PC-9 (cell line): Measurements from ENCODE around the gene TJP3. TPM values are rescaled to one million over a fixed set of nuclear protein-coding genes. Genes with fewer than 3 reads are reported as not detected.
A peak's percentile ranks its signal among the peaks of the same experiment; 100 is the strongest.

Source experiments
- BruUV-seq: library from RNA; stranded (reverse); fragments of 400-500 nt; replicated peaks from 2 replicates; lab custom pipeline; 2021; lab: Mats Ljungman, UMichigan
- CTCF ChIA-PET: fragments of 300-600 bp; sonication (Branson Sonifier 250); formaldehyde crosslinking; loops from one replicate; lab custom pipeline; 2022; ENCODE audit warnings: antibody characterized with exemption; lab: Charles Lee
- POLR2A ChIA-PET: fragments of 300-600 bp; sonication (Branson Sonifier 250); formaldehyde crosslinking; loops from one replicate; lab custom pipeline; 2022; ENCODE audit warnings: antibody characterized with exemption; ENCODE audit not compliant: unreplicated experiment; lab: Charles Lee
- DNase-seq, 2 experiments: peaks; one replicate each; pipeline versions ENCODE4 v3.0.0 to v3.0.0-alpha.2; 2015 to 2022; ENCODE audit warnings: mixed read lengths in 1 of 2
- H2AFZ ChIP-seq: fragments of 200-600 bp; sonication (generic); 2 replicates; pipeline ENCODE4 v1.8.1; 2017; ENCODE audit warnings: antibody characterized with exemption
- H3F3A ChIP-seq: fragments of 200-600 bp; sonication (generic); 2 replicates; pipeline ENCODE4 v1.8.1; 2017; ENCODE audit warnings: antibody characterized with exemption, mild to moderate bottlenecking, low read depth; ENCODE audit not compliant: insufficient read depth
- H3K27ac ChIP-seq: fragments of 200-600 bp; sonication (generic); 2 replicates; pipeline ENCODE4 v1.6.1; 2016; ENCODE audit warnings: mixed run types
- H3K27me3 ChIP-seq: fragments of 200-600 bp; sonication (generic); 2 replicates; pipeline ENCODE4 v1.6.1; 2016; ENCODE audit warnings: low read depth, mixed run types; ENCODE audit not compliant: insufficient read depth
- H3K36me3 ChIP-seq: fragments of 200-600 bp; sonication (generic); 2 replicates; pipeline ENCODE4 v1.6.1; 2016; ENCODE audit warnings: low read depth, mixed run types
- H3K4me1 ChIP-seq: fragments of 200-600 bp; sonication (generic); replicated peaks from 2 replicates; pipeline ENCODE4 v1.6.1; 2016; ENCODE audit warnings: mixed run types; ENCODE audit not compliant: insufficient read depth
- H3K4me2 ChIP-seq: fragments of 200-600 bp; sonication (generic); 2 replicates; pipeline ENCODE4 v1.6.1; 2017; ENCODE audit warnings: mixed run types
- H3K4me3 ChIP-seq: fragments of 200-600 bp; sonication (generic); 2 replicates; pipeline ENCODE4 v1.6.1; 2016; ENCODE audit warnings: mixed run types
- H3K79me2 ChIP-seq: fragments of 200-600 bp; sonication (generic); 2 replicates; pipeline ENCODE4 v1.6.1; 2017; ENCODE audit warnings: low read depth, mixed run types
- H3K9me2 ChIP-seq: fragments of 200-600 bp; sonication (generic); 2 replicates; pipeline ENCODE4 v1.8.1; 2017; ENCODE audit warnings: mild to moderate bottlenecking; ENCODE audit not compliant: insufficient read depth
- H3K9me3 ChIP-seq: fragments of 200-600 bp; sonication (generic); 2 replicates; pipeline ENCODE4 v1.8.1; 2016; ENCODE audit warnings: low read depth; ENCODE audit not compliant: insufficient read depth
- H4K20me1 ChIP-seq: fragments of 200-600 bp; sonication (generic); 2 replicates; pipeline ENCODE4 v1.8.1; 2017; ENCODE audit not compliant: insufficient read depth
- EZH2 ChIP-seq: fragments of 200-600 bp; sonication (generic); IDR thresholded peaks from 2 replicates; pipeline ENCODE4 v1.8.0; 2017; ENCODE audit warnings: antibody characterized with exemption, low read depth
- intact Hi-C: fragments of 100-400 bp; cut with micrococcal nuclease; formaldehyde crosslinking; loops from one replicate; pipeline ENCODE4 v1.10.0; 2022; ENCODE audit not compliant: unreplicated experiment
- total RNA-seq: library from RNA; stranded (reverse); gene quantifications from 2 replicates; pipeline ENCODE4 v1.2.3, GENCODE V29; 2021
- TF ChIP-seq, protein P1 (sequence below): fragments of 200-600 bp; sonication (generic); conservative IDR thresholded peaks from 2 replicates; pipeline ENCODE4 v1.6.1; 2017; ENCODE audit warnings: mixed run types, antibody characterized with exemption, mild to moderate bottlenecking, moderate library complexity

The TJP3 gene
- total RNA-seq, 1 experiment from 2014 or later = 56.8 TPM

DNA sequence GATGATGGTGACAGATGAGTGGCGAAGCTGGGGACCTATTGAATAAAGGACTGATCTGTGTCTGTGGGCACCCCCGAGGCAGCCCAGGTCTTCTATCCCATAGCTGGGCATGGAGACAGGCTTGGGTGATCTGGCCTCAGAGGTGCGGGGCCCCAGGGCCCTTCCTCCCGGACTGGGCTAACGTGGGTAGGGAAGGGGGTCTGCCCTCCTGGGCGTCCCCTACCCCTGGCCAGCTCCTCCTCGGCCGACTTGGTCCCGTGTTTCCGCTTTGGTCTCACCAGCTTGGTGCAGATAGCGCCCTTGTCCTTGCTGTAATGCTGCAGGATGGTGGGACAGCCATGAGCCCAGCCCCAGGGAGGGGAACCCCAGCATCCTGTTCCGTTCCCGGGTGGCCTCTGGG is 74.7 kb downstream of the TJP3 start:
- POLR2A ChIA-PET = interaction anchor here (0.6 kb wide), 1 partner anchor 39 kb away, joined by 4 read pairs; no protein-coding TSS in a partner anchor
- DNase-seq = no peak
- Histone ChIP-seq H3K9me2 (no peaks in the 10 kb centered on the region), H3K27ac (no peak overlapping the region), H3F3A (no peaks in the 10 kb centered on the region), H3K9me3 (no peaks in the 10 kb centered on the region), H3K36me3 (no peaks in the 10 kb centered on the region), H2AFZ (no peak overlapping the region), H3K4me2 (no peak overlapping the region), H3K27me3 (no peaks in the 10 kb centered on the region), H4K20me1 (no peaks in the 10 kb centered on the region), H3K79me2 (no peaks in the 10 kb centered on the region), H3K4me3 (no peak overlapping the region), H3K4me1 (no peaks in the 10 kb centered on the region)
- TF ChIP-seq EZH2 = no peak
- TF ChIP-seq, protein P1, sequence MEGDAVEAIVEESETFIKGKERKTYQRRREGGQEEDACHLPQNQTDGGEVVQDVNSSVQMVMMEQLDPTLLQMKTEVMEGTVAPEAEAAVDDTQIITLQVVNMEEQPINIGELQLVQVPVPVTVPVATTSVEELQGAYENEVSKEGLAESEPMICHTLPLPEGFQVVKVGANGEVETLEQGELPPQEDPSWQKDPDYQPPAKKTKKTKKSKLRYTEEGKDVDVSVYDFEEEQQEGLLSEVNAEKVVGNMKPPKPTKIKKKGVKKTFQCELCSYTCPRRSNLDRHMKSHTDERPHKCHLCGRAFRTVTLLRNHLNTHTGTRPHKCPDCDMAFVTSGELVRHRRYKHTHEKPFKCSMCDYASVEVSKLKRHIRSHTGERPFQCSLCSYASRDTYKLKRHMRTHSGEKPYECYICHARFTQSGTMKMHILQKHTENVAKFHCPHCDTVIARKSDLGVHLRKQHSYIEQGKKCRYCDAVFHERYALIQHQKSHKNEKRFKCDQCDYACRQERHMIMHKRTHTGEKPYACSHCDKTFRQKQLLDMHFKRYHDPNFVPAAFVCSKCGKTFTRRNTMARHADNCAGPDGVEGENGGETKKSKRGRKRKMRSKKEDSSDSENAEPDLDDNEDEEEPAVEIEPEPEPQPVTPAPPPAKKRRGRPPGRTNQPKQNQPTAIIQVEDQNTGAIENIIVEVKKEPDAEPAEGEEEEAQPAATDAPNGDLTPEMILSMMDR = no peak
- intact Hi-C loops = no loop called here
- no TSS peak for BruUV-seq
- CTCF ChIA-PET = no interaction called here

DNA sequence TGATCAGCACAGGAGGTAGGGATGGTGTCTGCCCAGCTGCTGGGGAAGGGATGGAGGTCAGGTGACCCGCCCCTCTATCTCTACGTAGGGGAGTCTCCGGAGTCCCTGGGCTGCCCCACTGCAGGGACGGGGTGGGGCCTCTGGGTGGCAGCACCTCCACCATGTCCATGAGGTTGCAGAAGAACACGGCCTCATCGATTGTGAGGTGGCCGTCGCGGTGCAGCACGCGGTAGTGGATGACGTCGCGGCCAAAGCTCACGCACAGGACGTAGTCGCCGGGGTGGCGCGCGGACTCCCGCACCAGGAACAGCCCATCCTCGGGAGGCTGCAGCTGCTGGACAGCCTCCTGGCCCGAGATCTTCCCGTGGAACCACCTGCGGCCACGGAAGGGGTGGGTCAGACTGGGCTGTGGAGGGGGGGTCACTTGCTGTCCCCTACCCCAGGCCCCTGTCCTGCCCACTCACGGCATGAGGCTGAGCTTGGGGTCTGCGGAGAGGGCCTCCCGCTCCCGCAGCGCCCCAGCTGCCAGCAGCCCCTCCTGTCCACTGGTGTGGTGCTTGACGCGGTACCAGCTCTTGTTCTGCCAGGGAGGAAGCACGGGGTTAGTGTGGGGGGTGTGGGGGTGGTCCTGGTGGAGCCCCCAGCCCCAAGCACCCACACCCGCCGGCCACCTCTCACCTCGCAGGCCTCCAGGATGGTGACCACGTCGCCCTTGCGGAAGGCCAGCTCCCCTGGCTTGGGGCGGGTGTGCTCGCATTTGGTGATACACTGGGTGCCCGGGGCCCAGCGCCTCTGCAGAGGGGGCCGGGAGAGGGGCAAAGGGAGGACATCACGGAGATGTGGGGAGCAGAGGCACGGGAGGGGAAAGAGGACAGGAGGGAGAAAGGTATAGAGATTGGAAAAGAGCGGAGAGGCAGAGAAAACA is 75.7 kb downstream of the TJP3 start:
- Histone ChIP-seq H3K9me3 (no peaks in the 10 kb centered on the region), H3K9me2 (no peaks in the 10 kb centered on the region), H3K4me2 (no peak overlapping the region), H3F3A (no peaks in the 10 kb centered on the region), H3K27me3 (no peaks in the 10 kb centered on the region), H3K79me2 (no peaks in the 10 kb centered on the region), H4K20me1 (no peaks in the 10 kb centered on the region), H3K4me3 (no peak overlapping the region), H3K4me1 (no peaks in the 10 kb centered on the region), H2AFZ (no peak overlapping the region), H3K27ac (no peak overlapping the region), H3K36me3 (no peaks in the 10 kb centered on the region)
- intact Hi-C loops = no loop called here
- POLR2A ChIA-PET = no interaction called here
- DNase-seq = no peak
- TF ChIP-seq, protein P1 = peak; percentile 38; the same call in 1 of the 2 replicates
- no peak for TF ChIP-seq EZH2
- BruUV-seq = no TSS peak
- CTCF ChIA-PET = no interaction called here

DNA sequence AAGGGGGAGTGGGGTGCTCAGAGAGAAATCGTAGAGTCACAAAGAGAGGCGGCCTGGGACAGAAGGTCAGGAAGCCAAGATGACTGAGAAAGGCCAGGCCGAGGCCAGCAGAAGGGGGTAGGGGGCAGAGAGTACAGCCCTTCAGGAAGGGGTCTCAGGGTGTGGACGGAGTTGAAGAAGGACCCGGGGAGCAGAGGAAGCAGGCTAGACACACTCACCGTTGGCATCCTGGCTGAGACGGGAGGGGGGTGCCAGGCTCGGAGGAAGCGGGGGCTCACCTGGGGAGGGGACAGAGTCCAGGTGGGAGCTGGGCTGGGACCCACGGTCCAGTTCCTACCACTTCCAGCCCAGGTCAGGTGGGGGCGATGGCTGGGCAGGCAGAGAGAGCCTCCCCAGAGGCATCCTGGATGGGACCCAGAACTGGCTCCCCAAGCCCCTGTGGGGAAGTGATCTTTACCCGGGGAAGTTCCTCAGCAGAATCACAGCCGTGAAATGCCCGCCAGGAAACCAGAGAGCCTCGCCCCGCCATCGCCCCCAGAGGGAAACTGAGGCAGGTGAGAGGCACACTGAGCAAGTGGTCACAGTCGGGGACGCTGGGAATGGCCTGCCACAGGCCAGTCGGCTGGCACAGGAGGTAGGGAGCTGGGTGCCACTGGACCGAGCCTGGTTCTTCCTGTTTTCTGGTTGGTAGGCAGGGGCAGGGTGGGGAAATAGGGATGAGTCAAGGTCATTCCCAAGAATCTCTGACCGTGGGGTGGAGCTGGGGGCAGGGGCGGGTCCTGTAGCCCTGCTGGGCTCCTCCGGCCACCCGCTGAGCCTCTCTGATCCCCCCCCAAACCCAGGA is 76.6 kb downstream of the TJP3 start:
- no TSS peak for BruUV-seq
- no peaks in the 10 kb centered on the region for H3K4me1 ChIP-seq
- intact Hi-C loops = no loop called here
- no peaks in the 10 kb centered on the region for H3K27me3 ChIP-seq
- H3K9me3 ChIP-seq = no peaks in the 10 kb centered on the region
- DNase-seq = no peak
- H3K4me3 ChIP-seq = no peak overlapping the region
- no peaks in the 10 kb centered on the region for H3K9me2 ChIP-seq
- no peak overlapping the region for H3K4me2 ChIP-seq
- no peaks in the 10 kb centered on the region for H3K36me3 ChIP-seq
- H2AFZ ChIP-seq = no peak overlapping the region
- H3F3A ChIP-seq = no peaks in the 10 kb centered on the region
- no peaks in the 10 kb centered on the region for H3K79me2 ChIP-seq
- no peak overlapping the region for H3K27ac ChIP-seq
- ChIA-PET CTCF (no interaction called here), POLR2A (no interaction called here)
- TF ChIP-seq, protein P1 = no peak
- TF ChIP-seq EZH2 = no peak
- no peaks in the 10 kb centered on the region for H4K20me1 ChIP-seq
